Kidney glomerular epithelial cell (primary cell): ENCODE measurements around the gene PARD6G.
"Not testable (repeated sequence)": the region's sequence is repeated elsewhere in the genome, so short reads cannot be mapped to it uniquely, and the experiment has no call there.

Experiments used
- DNase-seq: peaks from one replicate; lab custom pipeline; 2025; lab: John Stamatoyannopoulos, UW

Gene PARD6G

DNA sequence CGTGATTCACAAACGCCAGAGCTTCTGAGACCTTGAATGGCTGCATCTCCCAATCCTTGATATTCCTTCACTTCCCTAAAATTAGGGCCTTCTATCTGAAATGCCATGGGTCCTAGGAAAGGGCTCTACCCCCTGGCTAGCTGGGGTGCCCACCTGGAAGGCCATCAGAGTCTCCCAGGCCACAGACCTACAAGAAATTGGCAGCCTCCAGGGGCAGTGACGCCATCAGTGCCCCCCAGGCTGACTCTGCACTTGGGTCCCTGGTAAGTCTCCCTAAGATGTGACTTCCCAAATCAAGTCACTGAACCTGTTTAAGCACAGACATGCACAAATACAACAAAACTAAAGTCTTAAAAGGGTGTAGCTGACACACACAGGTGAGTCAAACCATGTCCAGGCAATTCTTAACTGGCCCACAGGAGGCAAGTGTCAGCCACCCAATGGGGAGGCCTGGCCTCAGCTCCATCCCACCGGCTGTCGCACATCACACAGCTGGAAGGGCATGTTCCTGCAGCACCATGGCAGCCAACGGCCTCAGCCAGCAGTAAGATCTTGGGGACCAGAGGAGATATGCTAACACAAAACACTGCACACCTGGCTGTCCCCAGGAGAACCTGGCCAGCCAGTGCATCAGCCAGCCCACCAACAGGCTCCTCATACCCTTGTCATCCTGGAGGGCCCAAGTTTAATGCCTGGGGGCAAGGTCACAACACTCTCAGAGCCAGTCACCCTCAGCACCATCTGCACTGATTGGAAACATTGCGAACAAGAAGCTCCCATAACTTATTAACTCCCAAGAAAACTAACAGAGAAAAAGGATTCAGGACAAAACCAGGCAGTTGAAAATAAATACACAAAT is 5.2 kb downstream of the PARD6G start:
- no peak for DNase-seq

DNA sequence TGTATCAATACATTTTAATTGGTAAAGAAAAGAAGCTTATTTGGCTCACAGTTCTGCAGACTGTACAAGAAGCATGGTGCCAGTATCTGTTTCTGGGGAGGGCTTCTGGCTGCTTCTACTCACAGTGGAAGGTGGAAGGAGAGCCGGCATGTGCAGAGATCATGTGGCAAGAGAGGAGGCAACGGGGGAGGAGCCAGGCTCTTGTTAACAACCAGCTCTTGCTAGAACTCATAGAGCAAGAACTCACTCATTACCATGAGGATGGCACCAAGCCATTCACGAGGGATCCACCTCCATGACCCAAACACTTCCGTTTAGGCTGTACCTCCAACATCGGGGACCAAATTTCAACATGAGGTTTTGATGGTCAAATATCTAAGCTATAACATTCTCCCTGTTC is 7.5 kb downstream of the PARD6G start:
- no peak for DNase-seq

DNA sequence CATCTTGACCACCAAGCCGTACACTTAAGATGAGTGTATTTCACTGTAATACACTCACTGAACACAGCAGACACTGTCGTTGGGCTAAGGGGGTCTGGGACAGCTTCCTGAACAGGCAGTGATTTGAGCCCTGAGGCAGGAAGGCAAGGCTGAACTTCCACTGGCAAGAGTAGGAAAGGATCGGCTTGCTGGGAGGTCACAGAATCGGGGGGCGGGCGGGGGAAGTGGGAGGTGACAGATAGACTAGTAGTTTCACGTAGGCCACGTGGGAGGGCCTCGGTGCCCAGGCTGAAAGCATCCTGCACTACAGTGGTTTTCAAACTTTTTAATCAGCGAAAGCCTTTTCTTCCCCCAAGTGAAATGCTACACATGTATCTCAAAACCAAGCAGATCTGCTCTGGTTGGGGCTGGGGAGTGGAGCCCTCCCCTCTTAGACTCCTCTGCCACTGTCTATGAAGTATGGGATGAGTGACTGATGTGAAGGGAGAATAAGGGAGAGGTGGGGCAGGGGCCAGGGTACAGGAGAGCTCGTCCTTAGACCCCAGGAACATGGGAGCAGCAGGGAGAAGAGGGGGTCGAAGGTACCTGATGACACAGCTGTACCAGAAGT is 8.6 kb downstream of the PARD6G start:
- no peak for DNase-seq

DNA sequence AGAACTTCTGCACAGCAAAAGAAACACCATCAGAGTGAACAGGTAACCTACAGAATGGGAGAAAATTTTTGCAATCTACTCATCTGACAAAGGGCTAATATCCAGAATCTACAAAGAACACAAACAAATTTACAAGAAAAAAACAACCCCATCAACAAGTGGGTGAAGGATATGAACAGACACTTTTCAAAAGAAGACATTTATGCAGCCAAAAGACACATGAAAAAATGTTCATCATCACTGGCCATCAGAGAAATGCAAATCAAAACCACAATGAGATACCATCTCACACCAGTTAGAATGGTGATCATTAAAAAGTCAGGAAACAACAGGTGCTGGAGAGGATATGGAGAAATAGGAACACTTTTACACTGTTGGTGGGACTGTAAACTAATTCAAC is 9.8 kb downstream of the PARD6G start:
- DNase-seq: not testable (repeated sequence)

DNA sequence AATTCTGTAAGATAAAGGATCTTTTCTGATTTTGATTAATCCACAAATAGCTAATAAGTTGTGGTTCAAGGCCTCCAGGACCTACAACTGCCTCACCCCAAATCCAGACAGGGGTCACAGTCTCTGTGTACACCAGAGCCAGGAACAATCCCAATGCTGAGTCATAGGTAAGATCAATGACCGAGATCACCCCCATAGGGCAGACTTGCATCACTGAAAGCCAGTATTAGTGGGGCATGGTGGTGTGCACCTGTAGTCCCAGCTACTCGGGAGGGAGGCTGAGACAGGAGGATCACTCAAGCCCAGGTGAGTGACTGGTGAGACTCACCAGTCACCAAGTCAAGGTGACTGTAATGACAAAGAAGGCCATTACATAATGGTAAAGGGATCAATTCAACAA is 12.9 kb downstream of the PARD6G start:
- no peak for DNase-seq

DNA sequence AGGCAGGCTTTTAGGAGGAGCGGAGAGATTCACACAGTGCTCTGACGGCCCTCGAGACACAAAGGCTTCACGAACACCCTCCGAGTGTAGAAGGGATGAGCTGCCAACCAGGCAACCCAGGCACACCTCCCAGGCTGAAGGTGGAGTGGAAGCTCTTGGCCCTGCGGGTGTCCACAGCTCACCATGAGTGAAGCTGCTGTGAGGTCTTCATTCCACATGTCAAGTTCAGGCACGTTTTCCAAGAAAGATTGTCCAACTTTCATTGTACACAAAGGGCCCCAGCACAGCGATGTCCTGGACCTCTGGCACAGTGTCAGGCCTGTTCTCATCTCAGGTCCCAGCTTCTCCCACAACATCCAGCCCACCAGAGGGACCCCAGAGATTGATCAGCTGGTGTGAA is 13.4 kb downstream of the PARD6G start:
- DNase-seq: no peak

DNA sequence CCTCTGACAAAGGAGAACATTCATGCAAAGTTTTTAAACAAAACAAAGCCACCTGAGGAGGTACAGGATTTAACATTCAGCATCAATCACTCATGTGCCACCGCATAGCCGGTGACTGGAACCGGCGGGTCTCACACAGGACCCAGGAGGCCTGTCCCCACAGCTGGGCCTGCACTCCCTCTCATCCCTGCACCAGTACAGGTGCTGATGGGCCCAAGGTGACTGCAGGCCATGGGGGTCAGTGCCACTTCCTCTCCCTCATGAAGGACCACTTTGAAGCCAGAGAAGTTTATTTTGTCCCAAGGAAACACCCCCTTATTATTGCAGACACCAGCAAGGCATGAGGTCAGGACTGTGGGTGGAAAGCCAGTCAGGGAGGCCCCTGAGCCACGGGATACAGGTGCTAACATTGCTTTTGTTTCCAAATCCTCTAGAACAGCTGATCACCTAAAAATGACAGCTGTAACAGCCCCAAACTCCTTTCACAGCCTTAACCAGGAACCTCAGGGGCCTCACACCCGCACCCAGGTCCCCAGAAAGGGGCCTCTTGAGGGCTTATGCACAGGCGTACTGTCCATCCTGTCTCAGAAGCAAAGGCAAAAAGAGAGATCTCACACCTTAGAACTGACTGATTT is 14.0 kb downstream of the PARD6G start:
- DNase-seq: no peak

DNA sequence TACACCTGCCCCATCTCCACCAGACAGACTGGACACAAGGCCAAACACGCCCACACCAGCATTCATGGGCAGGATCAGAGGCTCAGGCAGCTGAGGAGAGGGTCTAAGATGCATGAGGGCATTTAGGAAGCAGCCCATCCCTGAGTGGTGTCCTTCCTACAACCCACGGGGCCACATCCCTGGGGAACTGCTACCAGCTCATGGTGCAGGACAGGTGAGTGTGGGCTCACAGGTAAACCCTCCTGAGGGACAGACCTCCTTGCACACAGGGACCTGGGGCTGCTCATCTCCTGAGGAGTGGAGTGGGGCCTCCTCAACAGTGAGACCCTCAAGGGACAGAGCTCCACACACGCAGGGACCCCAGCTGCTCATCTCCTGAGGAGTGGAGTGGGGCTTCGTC is 14.6 kb downstream of the PARD6G start:
- DNase-seq: no peak

DNA sequence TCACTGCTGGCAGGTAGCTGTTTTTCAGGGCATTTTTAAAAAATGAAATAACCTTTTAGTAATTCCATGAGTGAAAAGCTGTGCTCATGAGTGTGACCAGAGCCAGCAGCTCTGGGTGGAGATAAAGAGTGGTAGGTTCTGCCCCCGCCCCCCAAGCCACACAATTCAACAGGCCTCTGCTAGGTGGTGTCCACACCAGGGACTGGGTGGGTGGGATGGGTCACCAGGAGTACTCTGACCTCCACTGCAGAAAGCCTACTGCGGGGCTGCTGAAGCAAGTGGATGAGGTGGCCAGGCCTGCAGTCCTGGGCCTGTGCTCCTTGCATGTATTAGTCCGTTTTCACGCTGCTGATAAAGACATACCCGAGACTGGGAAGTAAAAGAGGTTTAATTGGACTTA is 15.3 kb downstream of the PARD6G start:
- no peak for DNase-seq

DNA sequence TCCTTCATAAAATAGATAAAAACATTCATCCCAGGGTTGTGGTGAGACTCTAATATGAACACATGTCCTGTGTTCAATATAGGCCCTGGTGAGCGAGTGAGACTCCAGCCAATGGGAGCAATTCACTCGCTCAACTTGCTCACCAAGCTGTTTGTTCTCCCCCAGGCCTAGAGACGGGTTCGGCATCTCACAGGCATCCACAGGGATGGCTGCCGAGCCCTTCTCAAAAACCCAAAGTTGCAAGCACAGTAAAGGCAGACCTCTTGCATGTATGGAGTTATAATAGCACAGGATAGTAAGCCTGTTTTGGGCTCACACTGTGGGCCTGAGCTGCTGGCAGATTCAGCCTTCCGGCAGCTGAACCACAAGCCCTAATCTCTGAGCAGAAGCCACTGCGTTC is 15.7 kb downstream of the PARD6G start:
- DNase-seq: no peak

DNA sequence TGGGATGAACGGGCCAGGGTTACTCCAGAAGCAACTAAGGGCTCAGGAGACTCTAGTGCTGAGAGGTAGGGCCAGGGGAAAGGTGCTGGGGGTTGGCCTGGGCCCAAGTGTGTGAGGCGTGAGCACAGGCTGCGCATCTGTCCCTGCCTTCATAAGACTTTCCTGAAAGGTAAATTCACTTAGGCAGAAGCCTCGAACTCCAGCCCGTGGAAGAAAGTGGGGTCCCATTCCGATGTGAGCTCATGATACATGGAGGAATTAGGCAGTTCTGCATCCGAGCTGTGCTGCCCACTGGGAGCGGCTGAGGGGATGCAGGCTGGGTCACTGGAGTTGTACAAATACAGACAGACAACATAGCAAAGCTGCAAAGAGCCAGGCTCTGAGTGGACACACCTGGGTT is 16.2 kb downstream of the PARD6G start:
- no peak for DNase-seq

DNA sequence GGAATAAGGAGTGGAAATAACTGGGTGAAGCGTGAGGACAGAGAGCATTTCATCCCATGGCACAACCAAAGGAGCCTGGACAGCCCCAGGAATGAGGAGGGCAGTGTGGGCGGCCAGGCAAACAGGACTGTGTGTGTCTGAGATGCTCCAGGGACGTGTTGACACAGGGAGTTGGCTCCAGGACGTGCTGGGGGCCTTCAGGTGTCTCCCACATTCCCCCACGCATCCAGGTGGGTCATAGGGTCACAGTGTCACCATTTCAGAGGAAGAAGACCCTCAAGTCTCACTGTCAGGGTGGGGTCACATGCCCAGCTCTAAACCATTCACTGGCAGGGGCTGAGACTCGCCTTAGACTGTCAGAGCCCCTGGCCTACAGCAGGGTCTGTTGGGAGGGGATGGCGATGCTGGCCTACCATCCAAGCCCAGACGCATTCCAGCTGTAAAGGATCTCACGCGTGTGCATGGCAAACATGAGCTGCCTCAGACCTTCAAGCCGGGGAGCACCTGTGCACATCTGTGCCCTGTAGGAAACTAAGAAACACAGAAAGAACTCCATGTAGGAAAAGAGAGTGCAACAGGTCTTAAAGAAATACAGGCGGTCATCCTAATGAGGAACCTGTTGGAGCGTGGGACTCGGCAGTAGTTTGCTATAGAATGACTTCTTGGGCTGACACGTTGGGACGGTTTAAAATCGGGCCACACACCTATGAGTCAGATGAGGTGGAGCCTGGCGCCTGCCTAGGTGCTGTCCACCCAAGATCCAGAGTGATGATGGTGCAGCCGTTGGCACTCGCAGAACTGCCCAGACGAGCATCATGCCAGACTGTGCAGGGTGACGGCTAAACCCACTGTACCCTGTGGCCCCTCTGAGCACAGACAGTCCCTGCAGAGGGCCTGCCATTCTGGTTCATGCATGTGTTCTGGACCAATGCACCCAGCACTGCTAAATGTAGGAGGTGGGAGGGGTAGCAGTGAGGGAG is 17.3 kb downstream of the PARD6G start:
- no peak for DNase-seq

DNA sequence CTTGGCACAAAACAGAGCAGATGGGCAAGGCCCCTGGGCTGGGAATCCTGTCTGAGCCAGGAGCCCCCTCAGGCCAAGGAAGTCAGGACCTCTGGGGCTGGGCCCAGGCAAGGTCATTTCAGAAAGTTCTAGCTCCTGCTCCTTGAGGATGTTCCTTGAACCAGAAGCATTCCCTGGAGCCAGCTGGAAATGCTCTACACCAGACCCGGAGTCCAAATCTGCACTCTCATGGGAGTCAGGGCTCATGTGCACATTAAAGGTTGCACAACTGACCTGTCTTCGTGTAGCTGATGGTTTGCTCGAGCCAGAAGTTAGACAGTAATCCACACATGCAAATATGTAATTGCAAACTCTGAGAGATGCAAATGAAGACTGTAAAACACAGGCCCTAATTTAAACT is 18.0 kb downstream of the PARD6G start:
- DNase-seq: no peak

DNA sequence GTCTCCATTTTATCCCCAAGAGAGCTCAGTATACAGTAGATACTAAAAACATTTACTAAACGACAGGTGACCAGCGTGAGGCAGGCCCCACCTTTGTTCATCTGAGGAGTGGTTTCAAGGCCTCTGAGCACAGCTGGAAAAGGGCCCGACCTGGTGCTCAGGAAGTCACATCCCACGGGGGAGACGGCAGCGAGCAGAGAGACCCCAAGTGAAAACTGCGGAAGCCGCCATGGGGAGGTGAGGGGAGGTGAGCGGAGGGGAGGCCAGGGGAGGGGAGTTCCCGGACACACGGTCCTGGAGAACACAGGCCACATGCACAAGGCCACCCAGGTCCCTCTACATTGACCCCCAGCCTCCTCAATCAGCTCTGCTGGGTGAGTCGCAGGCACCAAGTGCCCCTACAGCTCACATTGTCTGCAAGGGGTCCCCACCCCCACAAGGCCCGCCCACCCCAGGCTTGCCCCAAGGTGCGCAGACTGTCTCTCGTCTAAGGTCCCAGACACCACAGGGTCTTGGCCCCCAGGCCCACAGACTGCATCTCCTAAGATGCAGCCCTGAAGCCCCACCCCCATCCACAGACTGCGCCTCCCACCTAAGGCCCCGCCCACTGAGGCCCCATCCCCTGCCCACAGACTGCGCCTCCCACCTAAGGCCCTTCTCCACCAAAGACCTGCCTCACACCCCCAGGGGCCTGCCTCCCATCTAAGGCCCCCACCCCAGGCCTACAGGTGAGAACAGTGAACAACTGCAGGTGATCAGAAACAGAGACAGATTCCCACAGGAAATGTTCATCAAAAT is 19.1 kb downstream of the PARD6G start:
- DNase-seq: no peak

DNA sequence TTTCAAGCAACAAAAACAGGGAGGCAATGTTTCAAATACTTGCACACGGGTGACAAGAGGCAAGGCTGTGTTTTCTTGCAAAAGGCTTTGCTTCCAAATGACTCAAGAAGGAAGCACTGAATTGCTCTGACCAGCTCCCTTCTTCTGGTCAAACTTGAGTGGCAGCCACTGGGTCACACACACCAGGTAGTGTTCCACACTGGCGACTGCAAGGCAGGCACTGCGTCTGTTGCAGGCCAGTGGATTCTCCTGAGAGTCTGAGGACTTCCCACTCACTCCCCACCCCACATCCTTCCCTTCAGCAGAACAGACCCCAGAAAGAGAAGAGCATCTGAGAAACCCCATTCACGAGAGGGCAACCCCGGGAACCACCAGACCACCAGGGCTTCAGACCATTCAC is 19.8 kb downstream of the PARD6G start:
- no peak for DNase-seq

DNA sequence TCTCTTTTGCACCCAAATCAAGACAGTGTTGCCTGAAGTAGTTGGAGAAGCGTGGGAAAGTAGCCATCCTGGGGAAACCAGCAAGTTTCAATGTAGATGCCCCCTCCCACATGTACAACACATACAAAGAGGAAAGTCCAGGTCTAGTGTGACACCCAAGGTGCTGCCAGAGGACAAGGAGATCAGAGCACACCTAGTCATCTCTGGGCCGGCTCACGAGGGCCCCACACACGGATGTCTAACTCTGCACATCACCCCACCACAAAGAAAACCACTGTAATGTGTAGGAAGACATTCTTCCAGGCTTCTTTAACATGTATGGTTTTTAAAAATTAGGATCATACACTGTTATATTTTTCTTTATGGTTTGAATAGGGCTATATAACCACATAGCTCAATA is 21.6 kb downstream of the PARD6G start:
- no peak for DNase-seq

DNA sequence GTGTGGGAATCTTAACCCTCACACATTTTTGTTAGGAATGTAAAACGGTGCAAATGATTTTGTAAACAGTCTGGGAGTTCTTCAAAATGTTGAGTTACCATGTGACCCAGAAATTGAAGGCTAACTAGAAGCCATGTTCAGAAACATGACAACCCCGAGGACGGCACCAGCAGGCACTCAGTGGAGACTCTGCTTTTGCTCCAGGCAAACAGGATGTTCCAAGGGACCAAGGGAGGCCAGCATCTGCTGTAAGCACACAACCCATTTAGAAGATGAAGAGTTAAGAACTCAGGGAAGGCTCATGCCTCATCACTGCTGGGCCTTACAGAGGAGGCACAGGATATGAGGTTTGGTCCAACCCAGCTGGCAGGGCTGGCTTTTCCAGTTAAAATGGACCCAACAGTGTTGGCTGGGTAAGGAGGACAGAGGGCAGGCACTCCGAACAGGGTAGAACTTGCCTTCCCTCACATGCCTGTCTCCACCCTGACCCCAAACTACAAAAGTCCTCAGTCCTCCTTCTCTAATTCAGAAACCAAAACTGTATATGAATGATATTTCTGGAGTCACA is 23.6 kb downstream of the PARD6G start:
- no peak for DNase-seq

DNA sequence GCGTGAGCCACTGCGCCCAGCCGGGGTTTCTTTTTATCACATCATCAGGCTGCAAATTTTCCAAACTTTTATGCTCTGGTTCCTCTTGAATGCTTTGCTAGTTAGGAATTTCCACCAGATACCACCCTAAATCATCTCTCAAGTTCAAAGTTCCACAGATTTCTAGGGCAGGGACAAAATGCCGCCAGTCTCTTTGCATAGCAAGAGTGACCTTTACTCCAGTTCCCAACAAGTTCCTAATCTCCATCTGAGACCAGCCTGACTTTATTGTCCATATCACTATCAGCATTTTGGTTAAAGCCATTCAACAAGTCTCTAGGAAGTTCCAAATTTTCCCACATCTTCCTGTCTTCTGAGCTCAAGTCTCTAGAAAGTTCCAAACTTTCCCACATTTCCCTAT is 27.8 kb downstream of the PARD6G start:
- not testable (repeated sequence) for DNase-seq

DNA sequence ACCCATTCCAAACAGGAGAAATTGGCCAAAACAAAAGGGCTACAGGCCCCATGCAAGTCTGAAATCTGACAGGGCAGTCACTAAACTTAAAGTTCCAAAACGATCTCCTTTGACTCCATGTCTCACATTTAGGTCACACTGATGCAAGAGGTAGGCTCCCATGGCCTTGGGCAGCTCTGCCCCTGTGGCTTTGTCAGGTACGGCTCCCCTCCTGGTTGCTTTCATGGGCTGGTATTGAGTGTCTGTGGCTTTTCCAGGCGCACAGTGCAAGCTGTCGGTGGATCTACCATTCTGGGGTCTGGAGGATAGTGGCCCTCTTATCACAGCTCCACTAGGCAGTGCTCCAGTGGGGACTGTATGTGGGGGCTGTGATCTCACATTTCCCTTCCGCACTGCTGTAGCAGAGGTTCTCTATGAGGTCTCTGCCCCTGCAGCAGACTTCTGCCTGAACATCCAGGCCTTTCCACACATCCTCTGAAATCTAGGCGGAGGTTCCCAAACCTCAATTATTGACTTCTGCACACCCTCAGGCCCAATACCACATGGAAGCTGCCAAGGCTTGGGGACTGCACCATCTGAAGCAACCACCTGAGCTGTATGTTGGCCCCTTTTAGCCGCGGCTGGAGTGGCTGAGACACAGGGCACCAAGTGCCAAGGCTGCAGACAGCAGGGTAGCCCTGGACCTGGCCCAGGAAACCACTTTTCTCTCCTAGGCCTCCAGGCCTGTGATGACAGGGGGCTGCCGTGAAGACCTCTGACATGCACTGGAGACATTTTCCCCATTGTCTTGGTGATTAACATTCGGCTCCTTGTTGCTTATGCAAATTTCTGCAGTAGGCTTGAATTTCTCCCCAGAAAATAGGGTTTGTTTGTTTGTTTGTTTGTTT is 28.7 kb downstream of the PARD6G start:
- no peak for DNase-seq

DNA sequence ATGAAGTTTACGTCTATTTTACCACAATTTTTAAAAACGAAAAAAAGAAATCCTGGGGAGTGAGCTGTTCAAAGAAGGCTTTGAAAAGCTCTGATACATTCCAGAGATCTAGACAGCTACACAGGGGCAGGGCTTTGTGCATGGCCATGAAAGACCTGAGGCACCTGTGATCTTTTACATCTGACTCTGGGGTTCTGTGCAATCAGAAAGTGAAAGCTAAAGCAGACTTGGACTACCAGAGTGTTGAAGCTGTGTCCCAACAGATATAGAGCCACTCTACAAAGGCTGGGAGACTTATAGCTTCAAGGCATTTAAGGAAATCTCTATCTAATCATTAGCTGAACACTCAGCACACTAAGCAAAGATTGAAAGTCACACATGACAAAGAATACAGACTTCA is 34.1 kb downstream of the PARD6G start:
- DNase-seq: no peak
